ENCODE results near the gene GSTK1.

Gene GSTK1

DNA sequence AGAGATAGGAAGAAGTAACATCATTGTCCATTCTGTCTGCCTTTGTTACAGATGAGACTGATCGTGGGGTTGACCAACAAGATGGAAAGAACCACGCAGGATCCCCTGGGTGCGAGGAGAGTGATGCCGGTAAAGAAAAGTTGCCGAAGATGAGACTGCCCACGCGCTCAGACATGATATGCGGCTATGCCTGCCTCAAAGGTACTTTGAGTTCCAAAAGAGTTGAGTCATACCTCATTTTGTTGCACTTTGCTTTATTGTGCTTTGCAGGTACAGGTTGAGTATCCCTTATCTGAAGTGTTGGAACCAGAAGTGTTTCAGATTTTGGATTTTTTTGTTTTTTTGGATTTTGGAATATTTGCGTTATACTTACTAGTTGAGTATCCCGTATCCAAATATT, 40.5 kb downstream of the GSTK1 start:
- H3F3A ChIP-seq (ENCODE audit: insufficient read depth, low read length) = no peaks in the 10 kb centered on the region
- TF ChIP-seq EZH2 (IDR thresholded peaks at IDR 0.05; ENCODE audit: borderline replicate concordance, low read length) = no peak
- TF ChIP-seq, protein P1, sequence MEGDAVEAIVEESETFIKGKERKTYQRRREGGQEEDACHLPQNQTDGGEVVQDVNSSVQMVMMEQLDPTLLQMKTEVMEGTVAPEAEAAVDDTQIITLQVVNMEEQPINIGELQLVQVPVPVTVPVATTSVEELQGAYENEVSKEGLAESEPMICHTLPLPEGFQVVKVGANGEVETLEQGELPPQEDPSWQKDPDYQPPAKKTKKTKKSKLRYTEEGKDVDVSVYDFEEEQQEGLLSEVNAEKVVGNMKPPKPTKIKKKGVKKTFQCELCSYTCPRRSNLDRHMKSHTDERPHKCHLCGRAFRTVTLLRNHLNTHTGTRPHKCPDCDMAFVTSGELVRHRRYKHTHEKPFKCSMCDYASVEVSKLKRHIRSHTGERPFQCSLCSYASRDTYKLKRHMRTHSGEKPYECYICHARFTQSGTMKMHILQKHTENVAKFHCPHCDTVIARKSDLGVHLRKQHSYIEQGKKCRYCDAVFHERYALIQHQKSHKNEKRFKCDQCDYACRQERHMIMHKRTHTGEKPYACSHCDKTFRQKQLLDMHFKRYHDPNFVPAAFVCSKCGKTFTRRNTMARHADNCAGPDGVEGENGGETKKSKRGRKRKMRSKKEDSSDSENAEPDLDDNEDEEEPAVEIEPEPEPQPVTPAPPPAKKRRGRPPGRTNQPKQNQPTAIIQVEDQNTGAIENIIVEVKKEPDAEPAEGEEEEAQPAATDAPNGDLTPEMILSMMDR (IDR thresholded peaks at IDR 0.05; ENCODE audit: low read length) = no peak
- H2AFZ ChIP-seq (ENCODE audit: low read length) = no peak overlapping the region
- H3K36me3 ChIP-seq (ENCODE audit: insufficient read depth, low read length) = peaks cover 97% of the 10 kb centered on the region
- H3K9me2 ChIP-seq (ENCODE audit: low read depth, low read length) = no peaks in the 10 kb centered on the region
- no peaks in the 10 kb centered on the region for H3K4me1 ChIP-seq (ENCODE audit: insufficient read depth, low read length, severe bottlenecking)
- H3K4me3 ChIP-seq (ENCODE audit: low read depth, low read length, poor library complexity, severe bottlenecking) = no peak overlapping the region
- H3K79me2 ChIP-seq (ENCODE audit: insufficient read depth, low read length) = no peaks in the 10 kb centered on the region
- H4K20me1 ChIP-seq (ENCODE audit: insufficient read depth, low read length) = 0 out of 2 replicates have a peak, but pooled peaks cover 2% of the 10 kb centered on the region
- H3K27ac ChIP-seq (ENCODE audit: low read depth, low read length, poor library complexity, severe bottlenecking) = no peak overlapping the region
- no peaks in the 10 kb centered on the region for H3K9me3 ChIP-seq (ENCODE audit: low read length)
- no peak overlapping the region for H3K9ac ChIP-seq (ENCODE audit: low read length)
- no peak overlapping the region for H3K4me2 ChIP-seq (ENCODE audit: low read length)
- no peaks in the 10 kb centered on the region for H3K27me3 ChIP-seq (ENCODE audit: insufficient read depth, low read length)

DNA sequence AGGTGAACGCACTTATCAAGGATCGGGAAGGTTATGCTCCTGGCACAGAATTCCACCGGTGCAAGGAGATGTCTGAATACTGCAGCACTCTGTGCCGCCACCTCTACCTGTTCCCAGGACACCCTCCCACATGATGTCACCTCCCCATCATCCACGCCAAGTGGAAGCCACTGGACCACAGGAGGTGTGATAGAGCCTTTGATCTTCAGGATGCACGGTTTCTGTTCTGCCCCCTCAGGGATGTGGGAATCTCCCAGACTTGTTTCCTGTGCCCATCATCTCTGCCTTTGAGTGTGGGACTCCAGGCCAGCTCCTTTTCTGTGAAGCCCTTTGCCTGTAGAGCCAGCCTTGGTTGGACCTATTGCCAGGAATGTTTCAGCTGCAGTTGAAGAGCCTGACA, 41.7 kb downstream of the GSTK1 start:
- H3K9ac ChIP-seq (ENCODE audit: low read length) = no peak overlapping the region
- no peaks in the 10 kb centered on the region for H3K9me2 ChIP-seq (ENCODE audit: low read depth, low read length)
- H3K4me3 ChIP-seq (ENCODE audit: low read depth, low read length, poor library complexity, severe bottlenecking) = no peak overlapping the region
- H3K79me2 ChIP-seq (ENCODE audit: insufficient read depth, low read length) = no peaks in the 10 kb centered on the region
- no peaks in the 10 kb centered on the region for H3K27me3 ChIP-seq (ENCODE audit: insufficient read depth, low read length)
- H3F3A ChIP-seq (ENCODE audit: insufficient read depth, low read length) = no peaks in the 10 kb centered on the region
- peaks cover 96% of the 10 kb centered on the region for H3K36me3 ChIP-seq (ENCODE audit: insufficient read depth, low read length)
- no peak overlapping the region for H3K27ac ChIP-seq (ENCODE audit: low read depth, low read length, poor library complexity, severe bottlenecking)
- H4K20me1 ChIP-seq (ENCODE audit: insufficient read depth, low read length) = no peaks in the 10 kb centered on the region
- H3K9me3 ChIP-seq (ENCODE audit: low read length) = no peaks in the 10 kb centered on the region
- no peaks in the 10 kb centered on the region for H3K4me1 ChIP-seq (ENCODE audit: insufficient read depth, low read length, severe bottlenecking)
- no peak overlapping the region for H3K4me2 ChIP-seq (ENCODE audit: low read length)
- no peak overlapping the region for H2AFZ ChIP-seq (ENCODE audit: low read length)
- TF ChIP-seq, protein P1 (IDR thresholded peaks at IDR 0.05; ENCODE audit: low read length) = no peak
- no peak for TF ChIP-seq EZH2 (IDR thresholded peaks at IDR 0.05; ENCODE audit: borderline replicate concordance, low read length)

DNA sequence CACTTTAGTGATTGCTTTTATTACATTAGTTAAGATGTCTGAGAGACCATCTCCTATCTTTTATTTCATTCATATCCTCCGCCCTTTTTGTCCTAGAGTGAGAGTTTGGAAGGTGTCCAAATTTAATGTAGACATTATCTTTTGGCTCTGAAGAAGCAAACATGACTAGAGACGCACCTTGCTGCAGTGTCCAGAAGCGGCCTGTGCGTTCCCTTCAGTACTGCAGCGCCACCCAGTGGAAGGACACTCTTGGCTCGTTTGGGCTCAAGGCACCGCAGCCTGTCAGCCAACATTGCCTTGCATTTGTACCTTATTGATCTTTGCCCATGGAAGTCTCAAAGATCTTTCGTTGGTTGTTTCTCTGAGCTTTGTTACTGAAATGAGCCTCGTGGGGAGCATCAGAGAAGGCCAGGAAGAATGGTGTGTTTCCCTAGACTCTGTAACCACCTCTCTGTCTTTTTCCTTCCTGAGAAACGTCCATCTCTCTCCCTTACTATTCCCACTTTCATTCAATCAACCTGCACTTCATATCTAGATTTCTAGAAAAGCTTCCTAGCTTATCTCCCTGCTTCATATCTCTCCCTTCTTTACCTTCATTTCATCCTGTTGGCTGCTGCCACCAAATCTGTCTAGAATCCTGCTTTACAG, 42.3 kb downstream of the GSTK1 start:
- Histone ChIP-seq H4K20me1 (ENCODE audit: insufficient read depth, low read length) (no peaks in the 10 kb centered on the region), H3K27ac (ENCODE audit: low read depth, low read length, poor library complexity, severe bottlenecking) (no peak overlapping the region), H3K4me2 (ENCODE audit: low read length) (no peak overlapping the region), H2AFZ (ENCODE audit: low read length) (no peak overlapping the region), H3K4me1 (ENCODE audit: insufficient read depth, low read length, severe bottlenecking) (no peaks in the 10 kb centered on the region), H3K79me2 (ENCODE audit: insufficient read depth, low read length) (no peaks in the 10 kb centered on the region), H3K4me3 (ENCODE audit: low read depth, low read length, poor library complexity, severe bottlenecking) (no peak overlapping the region), H3K9ac (ENCODE audit: low read length) (no peak overlapping the region), H3K9me2 (ENCODE audit: low read depth, low read length) (no peaks in the 10 kb centered on the region), H3K36me3 (ENCODE audit: insufficient read depth, low read length) (peaks cover 91% of the 10 kb centered on the region), H3F3A (ENCODE audit: insufficient read depth, low read length) (no peaks in the 10 kb centered on the region), H3K27me3 (ENCODE audit: insufficient read depth, low read length) (no peaks in the 10 kb centered on the region), H3K9me3 (ENCODE audit: low read length) (no peaks in the 10 kb centered on the region)
- no peak for TF ChIP-seq EZH2 (IDR thresholded peaks at IDR 0.05; ENCODE audit: borderline replicate concordance, low read length)
- TF ChIP-seq, protein P1 (IDR thresholded peaks at IDR 0.05; ENCODE audit: low read length) = peak; percentile 99

Data from OCI-LY1 (cell line).